ENCODE data around the gene XRCC5. TPM values are rescaled to one million over a fixed set of nuclear protein-coding genes. Genes with fewer than 3 reads are reported as not detected.
A peak's percentile ranks its signal among the peaks of the same experiment; 100 is the strongest.

Gene XRCC5
- 597 and 644 TPM in 2 replicates for total RNA-seq (2021; fragmentation: NEBNext Ultra II Directional; extraction: Animal tissue kit (Norgen Biotek cat#: 25700))
- 244 and 308 TPM in 2 replicates for polyA plus RNA-seq (2011; rRNA removed)
- polyA plus RNA-seq (2011; cell fraction: cytosol; rRNA removed) = 269 TPM
- 298 TPM for polyA plus RNA-seq (2011; cell fraction: nucleus; rRNA removed)
- 375 to 610 TPM (median 456 TPM) in 4 replicates for polyA plus RNA-seq (2012, experiment 1 of 2)
- polyA plus RNA-seq (2012, experiment 2 of 2) = 36.0 TPM
- 317 TPM for polyA plus RNA-seq (2013, experiment 1 of 2)
- polyA plus RNA-seq (2013, experiment 2 of 2) = 314 TPM
- 1,761 and 2,919 TPM in 2 replicates for polyA minus RNA-seq (2011; rRNA and poly(A)+ RNA removed)
- polyA minus RNA-seq (2011; cell fraction: cytosol; rRNA and poly(A)+ RNA removed) = 272 TPM
- 631 TPM for polyA minus RNA-seq (2011; cell fraction: nucleus; rRNA and poly(A)+ RNA removed)
- long read RNA-seq, experiment 1, transcript XRCC5-209 (2 exons, 616 nt) = minor isoform, 16 of 692 reads
- long read RNA-seq, experiment 1, transcript XRCC5-201 (21 exons, 3,428 nt) = major isoform, 184 of 692 reads
- long read RNA-seq, experiment 1, transcript XRCC5-206 (18 exons, 2,962 nt) = minor isoform, 6 of 692 reads
- long read RNA-seq, experiment 1, partial matches to known transcripts = 370 of 692 reads
- long read RNA-seq, experiment 1, other reads (novel, unspliced or antisense) = 116 of 692 reads
- long read RNA-seq, experiment 2, transcript XRCC5-201 (21 exons, 3,428 nt) = major isoform, 585 of 706 reads
- long read RNA-seq, experiment 2, transcript XRCC5-209 (2 exons, 616 nt) = minor isoform, 8 of 706 reads
- long read RNA-seq, experiment 2, partial matches to known transcripts = 92 of 706 reads
- long read RNA-seq, experiment 2, other reads (novel, unspliced or antisense) = 21 of 706 reads

DNA sequence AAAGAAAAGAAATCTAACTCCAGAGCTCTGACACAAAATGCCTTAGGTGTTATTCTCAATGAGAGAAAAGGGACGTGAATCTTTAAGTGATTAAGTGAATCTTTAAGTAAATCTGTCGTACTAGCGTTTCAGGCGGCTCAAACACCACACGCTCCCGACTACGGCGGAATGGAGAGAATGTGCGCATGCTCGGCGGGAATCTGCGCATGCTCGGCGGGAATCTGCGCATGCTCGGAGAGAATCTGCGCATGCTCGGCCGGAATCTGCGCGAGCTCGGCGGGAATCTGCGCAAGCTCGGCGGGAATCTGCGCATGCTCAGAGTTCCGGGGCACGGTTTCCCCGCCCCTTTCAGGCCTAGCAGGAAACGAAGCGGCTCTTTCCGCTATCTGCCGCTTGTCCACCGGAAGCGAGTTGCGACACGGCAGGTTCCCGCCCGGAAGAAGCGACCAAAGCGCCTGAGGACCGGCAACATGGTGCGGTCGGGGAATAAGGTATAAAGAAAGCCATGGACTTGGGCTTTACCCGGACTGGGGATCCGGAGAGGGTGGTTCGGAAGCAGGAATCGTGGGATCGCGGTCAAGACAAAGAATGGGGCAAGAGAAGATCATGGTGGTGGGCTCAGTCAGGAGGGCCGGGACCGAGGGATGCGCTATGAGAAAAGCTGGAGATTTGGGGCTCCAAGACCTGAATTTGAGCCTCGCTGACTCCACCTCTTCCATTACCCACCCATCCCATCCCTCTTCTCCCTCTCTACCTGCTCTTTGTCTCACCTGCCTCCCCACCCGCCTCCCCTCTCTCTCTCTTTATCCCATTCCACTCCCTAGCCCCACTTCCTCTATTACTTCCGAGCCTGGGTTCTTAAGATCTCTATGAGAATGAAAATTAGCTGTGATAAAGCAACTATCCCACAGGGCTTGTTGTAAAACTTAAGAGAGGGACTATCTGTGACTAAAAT, at the start of gene XRCC5:
Gene XRCC5 (plus strand): TSS at position 382 of the 955 bp plus-strand sequence. CDS start 89 bp downstream, at position 471.
- CTCF ChIA-PET (ENCODE audit: partially characterized antibody) = interaction anchor here (0.6 to 3.4 kb wide), 11 partner anchors 9 to 521 kb away, joined by 3 to 18 read pairs (median 4); partner anchors contain the start of genes PECR and TMEM169
- peak within 1 kb of the TSS; percentile 95 for H4K91ac ChIP-seq (replicated peaks; ENCODE audit: insufficient read length, low read length)
- TF ChIP-seq HDAC6 (IDR thresholded peaks at IDR 0.05; ENCODE audit: low read depth, low read length) = no peak
- TF ChIP-seq YY1 (IDR thresholded peaks at IDR 0.05; ENCODE audit: low read depth, low read length) = no peak
- TF ChIP-seq, protein P1, sequence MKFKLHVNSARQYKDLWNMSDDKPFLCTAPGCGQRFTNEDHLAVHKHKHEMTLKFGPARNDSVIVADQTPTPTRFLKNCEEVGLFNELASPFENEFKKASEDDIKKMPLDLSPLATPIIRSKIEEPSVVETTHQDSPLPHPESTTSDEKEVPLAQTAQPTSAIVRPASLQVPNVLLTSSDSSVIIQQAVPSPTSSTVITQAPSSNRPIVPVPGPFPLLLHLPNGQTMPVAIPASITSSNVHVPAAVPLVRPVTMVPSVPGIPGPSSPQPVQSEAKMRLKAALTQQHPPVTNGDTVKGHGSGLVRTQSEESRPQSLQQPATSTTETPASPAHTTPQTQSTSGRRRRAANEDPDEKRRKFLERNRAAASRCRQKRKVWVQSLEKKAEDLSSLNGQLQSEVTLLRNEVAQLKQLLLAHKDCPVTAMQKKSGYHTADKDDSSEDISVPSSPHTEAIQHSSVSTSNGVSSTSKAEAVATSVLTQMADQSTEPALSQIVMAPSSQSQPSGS (IDR thresholded peaks at IDR 0.05; ENCODE audit: low read length) = no peak; the same call in 1 of the 2 replicates
- TF ChIP-seq POLR2AphosphoS5 (IDR thresholded peaks at IDR 0.05; ENCODE audit: low read depth, low read length) = peak; percentile 91

More for the DNA sequence above, at the start of gene XRCC5:
- Histone ChIP-seq H4K8ac (ENCODE audit: extremely low read depth, insufficient read depth, low read length) (peak within 1 kb of the TSS; percentile 99; the same call in 1 of the 2 replicates), H3K27me3 (replicated peaks in 1 of 4; ENCODE audit: control insufficient read depth in 3 of 4, extremely low read depth in 1 of 4, insufficient read depth in 3 of 4, low read length in 3 of 4) (no peaks in the 10 kb centered on the region), H3K4me2 (ENCODE audit: insufficient read depth in 1 of 2, low read depth in 2 of 2, low read length in 2 of 2) (peak within 1 kb of the TSS; percentile 66 to 72), H2BK15ac (ENCODE audit: low read length) (0 out of 2 replicates have a peak within 1 kb of the TSS, but pooled peaks have one; percentile 38), H3K9ac (replicated peaks in 1 of 4; ENCODE audit: extremely low read depth in 1 of 4, low read depth in 3 of 4, low read length in 3 of 4) (peak within 1 kb of the TSS; percentile 84 to 100 (median 98)), H3K14ac (ENCODE audit: insufficient read length) (peak within 1 kb of the TSS; percentile 88), H3K27ac (ENCODE audit: low read depth, low read length) (peak within 1 kb of the TSS; percentile 92), H2AK5ac (ENCODE audit: low read depth, low read length) (peak within 1 kb of the TSS; percentile 79; the same call in 1 of the 2 replicates), H3K4ac (replicated peaks; ENCODE audit: insufficient read length, low read depth, low read length) (peak within 1 kb of the TSS; percentile 99), H3K79me2 (ENCODE audit: control insufficient read depth in 1 of 2, insufficient read depth in 2 of 2, low read length in 2 of 2) (peaks cover 22 to 42% of the 10 kb centered on the region in 2 experiments), H2BK20ac (ENCODE audit: low read length) (no peak within 1 kb of the TSS), H3K23me2 (ENCODE audit: low read depth, low read length) (no peaks in the 10 kb centered on the region; the same call in 1 of the 2 replicates), H3K79me1 (ENCODE audit: low read depth, low read length) (no peaks in the 10 kb centered on the region), H2BK120ac (replicated peaks; ENCODE audit: low read depth, low read length) (peak within 1 kb of the TSS; percentile 47), H2BK5ac (ENCODE audit: low read depth, low read length) (peak within 1 kb of the TSS; percentile 98), H3K4me3 (ENCODE audit: extremely low read depth in 1 of 4, insufficient read depth in 2 of 4, low read depth in 3 of 4, low read length in 4 of 4) (peak within 1 kb of the TSS; percentile 87 to 99 (median 97)), H3K4me1 (replicated peaks in 1 of 4; ENCODE audit: control insufficient read depth in 3 of 4, insufficient read depth in 4 of 4, low read length in 3 of 4) (peaks cover 4 to 12% (median 10%) of the 10 kb centered on the region in 4 experiments; a peak in 6 of 7 replicates), H3K36me3 (ENCODE audit: control insufficient read depth in 2 of 4, insufficient read depth in 4 of 4, low read length in 3 of 4) (peaks cover 11 to 41% (median 33%) of the 10 kb centered on the region in 4 experiments), H3K18ac (ENCODE audit: extremely low read depth, low read length) (peak within 1 kb of the TSS; percentile 96), H2BK12ac (ENCODE audit: low read depth, low read length) (no peak within 1 kb of the TSS; the same call in 1 of the 2 replicates), H4K5ac (ENCODE audit: insufficient read length, low read depth, low read length) (peak within 1 kb of the TSS; percentile 98), H3K56ac (replicated peaks; ENCODE audit: insufficient read length, low read depth, low read length) (peak within 1 kb of the TSS; percentile 97), H3K23ac (ENCODE audit: insufficient read length) (no peak within 1 kb of the TSS), H3K9me3 (ENCODE audit: insufficient read depth in 2 of 2, low read depth in 1 of 2, low read length in 1 of 2) (no peaks in the 10 kb centered on the region), H2AFZ (ENCODE audit: low read length) (no peak within 1 kb of the TSS), H4K20me1 (replicated peaks in 1 of 2; ENCODE audit: control insufficient read depth in 1 of 2, insufficient read depth in 2 of 2, low read length in 2 of 2) (peaks cover 0 to 8% of the 10 kb centered on the region in 2 experiments)
- POLR2A ChIA-PET (ENCODE audit: partially characterized antibody) = interaction anchor here (0.6 to 8.5 kb wide), 14 partner anchors 8 to 389 kb away, joined by 3 to 73 read pairs (median 6); partner anchors contain the start of genes PECR, RPL37A and TMEM169
- WGBS, 2 experiments (ENCODE audit: extremely low coverage in 1 of 2, insufficient coverage in 1 of 2, insufficient read length in 1 of 2, insufficient replicate concordance in 2 of 2, low coverage in 1 of 2, low lambda C conversion rate in 2 of 2, missing lambda C conversion rate in 1 of 2) = 1% methylated on average over 55 of the region's 57 CpGs; no CpG with 5 or more reads in 1 of the 2 experiments
- FAIRE-seq = peak; percentile 58
- peak; percentile 98 for DNase-seq (ENCODE audit: low read depth in 1 of 2, low spot score in 2 of 2)

Measured in H1 (cell line).